Measurements from ENCODE around the gene ATP6V1C2. TPM values are rescaled to one million over a fixed set of nuclear protein-coding genes. Genes with fewer than 3 reads are reported as not detected.

Gene ATP6V1C2
- total RNA-seq, 1 experiment from 2014 or later = not detected

GRCh38 chr2:10830203-10830602, 108.8 kb downstream of the ATP6V1C2 start:
- intact Hi-C loops (cut with micrococcal nuclease; ENCODE audit: unreplicated experiment) = no loop called here
- Histone ChIP-seq H3K79me2 (ENCODE audit: low read depth) (no peaks in the 10 kb centered on the region), H3K4me2 (no peak overlapping the region), H4K20me1 (ENCODE audit: insufficient read depth) (no peaks in the 10 kb centered on the region), H3K9me3 (ENCODE audit: insufficient read depth, low read depth) (no peaks in the 10 kb centered on the region), H3F3A (ENCODE audit: insufficient read depth, low read depth) (no peaks in the 10 kb centered on the region), H3K27me3 (ENCODE audit: insufficient read depth, low read depth) (peaks cover 54% of the 10 kb centered on the region), H3K27ac (no peak overlapping the region), H3K9me2 (ENCODE audit: insufficient read depth) (no peaks in the 10 kb centered on the region), H3K4me1 (replicated peaks; ENCODE audit: insufficient read depth) (no peaks in the 10 kb centered on the region), H3K36me3 (ENCODE audit: low read depth) (no peaks in the 10 kb centered on the region), H2AFZ (no peak overlapping the region), H3K4me3 (no peak overlapping the region)
- TF ChIP-seq, protein P1, sequence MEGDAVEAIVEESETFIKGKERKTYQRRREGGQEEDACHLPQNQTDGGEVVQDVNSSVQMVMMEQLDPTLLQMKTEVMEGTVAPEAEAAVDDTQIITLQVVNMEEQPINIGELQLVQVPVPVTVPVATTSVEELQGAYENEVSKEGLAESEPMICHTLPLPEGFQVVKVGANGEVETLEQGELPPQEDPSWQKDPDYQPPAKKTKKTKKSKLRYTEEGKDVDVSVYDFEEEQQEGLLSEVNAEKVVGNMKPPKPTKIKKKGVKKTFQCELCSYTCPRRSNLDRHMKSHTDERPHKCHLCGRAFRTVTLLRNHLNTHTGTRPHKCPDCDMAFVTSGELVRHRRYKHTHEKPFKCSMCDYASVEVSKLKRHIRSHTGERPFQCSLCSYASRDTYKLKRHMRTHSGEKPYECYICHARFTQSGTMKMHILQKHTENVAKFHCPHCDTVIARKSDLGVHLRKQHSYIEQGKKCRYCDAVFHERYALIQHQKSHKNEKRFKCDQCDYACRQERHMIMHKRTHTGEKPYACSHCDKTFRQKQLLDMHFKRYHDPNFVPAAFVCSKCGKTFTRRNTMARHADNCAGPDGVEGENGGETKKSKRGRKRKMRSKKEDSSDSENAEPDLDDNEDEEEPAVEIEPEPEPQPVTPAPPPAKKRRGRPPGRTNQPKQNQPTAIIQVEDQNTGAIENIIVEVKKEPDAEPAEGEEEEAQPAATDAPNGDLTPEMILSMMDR (conservative IDR thresholded peaks at IDR 0.05) = no peak
- no peak for TF ChIP-seq EZH2 (IDR thresholded peaks at IDR 0.05; ENCODE audit: low read depth)
- ChIA-PET CTCF (no interaction called here), POLR2A (ENCODE audit: unreplicated experiment) (no interaction called here)
- no TSS peak for BruUV-seq (replicated peaks)
- no peak for DNase-seq

DNA sequence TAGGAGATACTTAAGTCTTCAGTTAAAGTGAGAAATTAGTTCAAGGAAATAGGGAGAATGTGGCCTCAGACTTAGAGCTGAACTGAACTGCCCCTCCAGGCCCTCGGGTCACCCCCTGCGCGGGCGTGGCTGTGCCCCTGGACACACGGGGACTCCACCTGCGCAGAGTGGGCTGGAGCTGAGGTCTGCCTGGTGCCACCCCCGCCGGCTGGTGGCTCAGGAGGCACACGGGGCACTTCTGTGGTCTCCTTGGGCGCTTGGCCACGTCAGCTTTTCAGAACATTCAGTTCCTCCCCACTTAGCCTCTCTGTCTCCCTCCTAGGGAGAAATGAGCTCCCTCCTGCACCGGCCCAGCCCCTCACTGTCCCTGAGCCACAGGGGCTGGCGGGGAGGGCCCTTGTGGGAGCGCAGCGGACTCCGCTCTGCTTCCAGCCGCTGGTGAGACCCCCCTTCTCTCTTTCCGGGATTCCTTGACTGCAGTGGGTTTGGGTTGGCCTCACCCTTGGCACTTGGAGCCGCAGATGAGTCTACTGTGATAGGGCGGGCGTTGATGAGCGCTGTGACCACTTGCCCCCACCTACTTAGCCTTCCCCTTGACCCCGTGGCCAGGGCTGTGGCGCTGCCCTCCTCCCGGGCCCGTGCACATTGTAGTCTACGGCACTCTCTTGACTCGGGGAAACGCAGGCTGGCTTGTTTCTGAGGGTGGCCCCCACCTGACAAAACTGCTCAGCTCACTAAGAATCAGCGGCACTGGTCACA, 109.4 kb downstream of the ATP6V1C2 start:
- no peak overlapping the region for H3K27ac ChIP-seq
- peaks cover 48% of the 10 kb centered on the region for H3K27me3 ChIP-seq (ENCODE audit: insufficient read depth, low read depth)
- no peaks in the 10 kb centered on the region for H3F3A ChIP-seq (ENCODE audit: insufficient read depth, low read depth)
- H3K79me2 ChIP-seq (ENCODE audit: low read depth) = no peaks in the 10 kb centered on the region
- CTCF ChIA-PET = interaction anchor here (1.1 kb wide), 1 partner anchor 32 kb away, joined by 3 read pairs; no protein-coding TSS in a partner anchor
- TF ChIP-seq EZH2 (IDR thresholded peaks at IDR 0.05; ENCODE audit: low read depth) = no peak
- TF ChIP-seq, protein P1 (conservative IDR thresholded peaks at IDR 0.05) = no peak
- no peak for DNase-seq
- H4K20me1 ChIP-seq (ENCODE audit: insufficient read depth) = no peaks in the 10 kb centered on the region
- H3K9me2 ChIP-seq (ENCODE audit: insufficient read depth) = no peaks in the 10 kb centered on the region
- H2AFZ ChIP-seq = no peak overlapping the region
- POLR2A ChIA-PET (ENCODE audit: unreplicated experiment) = no interaction called here
- H3K4me2 ChIP-seq = no peak overlapping the region
- intact Hi-C loops (cut with micrococcal nuclease; ENCODE audit: unreplicated experiment) = no loop called here
- H3K36me3 ChIP-seq (ENCODE audit: low read depth) = no peaks in the 10 kb centered on the region
- BruUV-seq (replicated peaks) = no TSS peak
- H3K4me3 ChIP-seq = no peak overlapping the region
- H3K9me3 ChIP-seq (ENCODE audit: insufficient read depth, low read depth) = no peaks in the 10 kb centered on the region
- no peaks in the 10 kb centered on the region for H3K4me1 ChIP-seq (replicated peaks; ENCODE audit: insufficient read depth)

DNA sequence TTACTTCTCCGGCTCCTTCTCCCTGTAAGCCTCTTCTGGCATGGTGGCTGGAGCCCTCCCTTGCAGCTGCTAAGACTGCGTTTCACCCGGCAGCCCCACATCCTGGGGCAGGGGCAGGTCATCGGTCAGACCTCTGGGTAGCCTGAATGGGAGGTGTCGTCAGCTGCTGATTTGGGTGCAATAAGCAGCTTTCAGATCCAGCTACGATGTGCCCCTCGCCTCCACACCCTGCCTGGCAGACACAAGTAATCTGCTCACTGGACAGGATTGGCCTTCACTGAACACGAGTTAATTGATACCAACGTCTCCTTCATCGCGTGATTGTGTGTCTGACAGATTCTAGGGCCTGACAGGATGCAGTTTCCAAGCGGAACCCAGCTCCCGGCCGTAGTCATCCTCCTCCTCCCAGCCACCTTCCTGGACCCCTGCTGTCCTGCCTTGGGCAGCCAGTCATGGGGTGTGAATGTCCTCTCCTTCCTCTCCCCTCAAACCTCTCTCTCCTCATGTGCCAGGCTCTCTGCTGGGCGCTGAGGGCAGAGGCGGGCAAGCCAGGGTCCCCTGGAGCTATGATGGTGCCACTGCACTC, 110.1 kb downstream of the ATP6V1C2 start:
- Histone ChIP-seq H3F3A (ENCODE audit: insufficient read depth, low read depth) (no peaks in the 10 kb centered on the region), H3K79me2 (ENCODE audit: low read depth) (no peaks in the 10 kb centered on the region), H3K9me3 (ENCODE audit: insufficient read depth, low read depth) (no peaks in the 10 kb centered on the region), H3K27me3 (ENCODE audit: insufficient read depth, low read depth) (peaks cover 41% of the 10 kb centered on the region), H3K4me2 (no peak overlapping the region), H3K27ac (no peak overlapping the region), H2AFZ (no peak overlapping the region), H4K20me1 (ENCODE audit: insufficient read depth) (no peaks in the 10 kb centered on the region), H3K4me1 (replicated peaks; ENCODE audit: insufficient read depth) (no peaks in the 10 kb centered on the region), H3K4me3 (no peak overlapping the region), H3K36me3 (ENCODE audit: low read depth) (no peaks in the 10 kb centered on the region), H3K9me2 (ENCODE audit: insufficient read depth) (no peaks in the 10 kb centered on the region)
- POLR2A ChIA-PET (ENCODE audit: unreplicated experiment) = no interaction called here
- no peak for DNase-seq
- TF ChIP-seq, protein P1 (conservative IDR thresholded peaks at IDR 0.05) = no peak
- TF ChIP-seq EZH2 (IDR thresholded peaks at IDR 0.05; ENCODE audit: low read depth) = no peak
- CTCF ChIA-PET = interaction anchor here (1.1 to 2.0 kb wide), 4 partner anchors 33 to 298 kb away, joined by 3 to 16 read pairs (median 4); no protein-coding TSS in a partner anchor
- intact Hi-C loops (cut with micrococcal nuclease; ENCODE audit: unreplicated experiment) = no loop called here
- no TSS peak for BruUV-seq (replicated peaks)

Measured in PC-9 (cell line).